GM12875 (cell line): ENCODE results near the gene MX1.

ENCODE experiments used
- H3K4me3 ChIP-seq: one replicate; pipeline ENCODE4 v1.5.1; 2011; ENCODE audit warnings: low read depth, low read length, control low read depth
- CTCF ChIP-seq: IDR thresholded peaks from 2 replicates; pipeline ENCODE4 v1.5.1; 2011; ENCODE audit warnings: low read depth, mild to moderate bottlenecking, control low read depth, inconsistent platforms, low read length, moderate library complexity, borderline replicate concordance; ENCODE audit not compliant: insufficient read depth

MX1 gene

DNA sequence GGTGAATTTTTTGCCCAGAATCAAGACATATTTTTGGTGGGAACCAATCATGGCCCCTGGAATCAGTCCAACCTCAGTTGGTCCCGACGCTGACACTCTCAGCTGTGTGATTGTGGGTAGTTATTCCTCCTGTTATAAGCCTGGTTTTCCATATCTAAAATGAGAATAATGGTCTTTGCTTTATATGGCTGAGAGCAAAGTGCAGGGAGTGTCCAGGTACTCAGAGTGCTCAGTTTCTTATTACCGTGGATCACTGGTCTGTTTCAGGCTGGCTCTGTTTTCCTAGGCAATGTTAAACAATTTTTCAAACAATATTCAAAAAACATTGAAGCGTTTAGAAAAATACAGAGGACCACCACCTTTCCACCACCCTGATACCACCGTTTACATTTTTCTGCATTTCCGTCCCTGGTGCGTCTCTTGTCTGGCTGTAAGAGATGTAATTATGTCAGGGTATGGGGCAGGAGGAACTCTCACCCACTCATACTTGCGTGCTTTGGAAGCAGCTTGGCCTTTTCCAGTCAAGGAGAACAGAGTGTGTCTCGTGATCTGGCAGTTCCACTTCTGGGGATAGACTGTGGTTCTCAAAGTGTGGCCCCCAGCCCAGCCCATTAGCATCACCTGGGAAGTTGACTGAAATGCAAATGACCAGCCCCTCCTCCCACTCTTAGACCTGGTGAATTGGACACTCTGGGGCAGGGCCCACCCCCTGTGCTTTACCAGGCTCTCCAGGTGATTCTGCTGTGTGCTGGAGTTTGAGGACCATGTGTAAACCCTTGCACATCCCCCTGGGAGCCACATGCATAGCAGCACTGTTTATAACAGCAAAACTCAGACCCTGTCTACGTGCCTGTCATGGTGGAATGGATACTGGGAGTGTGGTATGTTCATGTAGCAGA lies 6.8 kb downstream of the MX1 start:
- TF ChIP-seq CTCF: no peak
- H3K4me3 ChIP-seq: no peak overlapping the region

GRCh38 chr21:41433566-41433965 lies 7.5 kb downstream of the MX1 start:
- no peak overlapping the region for H3K4me3 ChIP-seq
- no peak for TF ChIP-seq CTCF

- no peak overlapping the region for H3K4me3 ChIP-seq
- no peak for TF ChIP-seq CTCF
Observed at GRCh38 chr21:41435706-41436105, 9.7 kb downstream of the MX1 start.

- no peak for TF ChIP-seq CTCF
- no peak overlapping the region for H3K4me3 ChIP-seq
Observed at GRCh38 chr21:41437729-41438128, 11.7 kb downstream of the MX1 start.

GRCh38 chr21:41438425-41439113 lies 12.5 kb downstream of the MX1 start:
- no peak overlapping the region for H3K4me3 ChIP-seq
- TF ChIP-seq CTCF: no peak

DNA sequence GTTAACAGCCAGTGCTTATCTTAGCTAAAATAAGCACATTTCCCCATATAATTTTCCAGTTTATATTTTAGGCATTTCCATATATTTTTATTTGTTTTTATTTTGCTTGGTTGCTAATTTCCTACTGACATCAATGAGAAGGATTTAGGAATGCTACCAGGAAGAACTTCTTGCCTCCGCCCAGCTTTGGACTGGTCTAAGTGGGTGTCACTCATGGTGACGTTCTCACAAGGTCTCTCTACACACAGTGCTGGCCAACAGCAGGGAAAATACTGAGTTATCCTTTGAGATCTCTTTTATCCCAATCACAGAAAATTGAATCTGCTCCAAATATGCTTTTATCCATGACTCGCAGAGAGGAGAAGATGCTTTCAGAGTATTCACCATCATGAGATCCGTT lies 13.2 kb downstream of the MX1 start:
- no peak for TF ChIP-seq CTCF
- no peak overlapping the region for H3K4me3 ChIP-seq
